HepG2 (cell line): ENCODE data around the gene JMJD6. TPM values are rescaled to one million over a fixed set of nuclear protein-coding genes. Genes with fewer than 3 reads are reported as not detected.

Experiments used
- CBFB ChIP-seq: sonication (generic); formaldehyde crosslinking; IDR thresholded peaks from 2 replicates; pipeline ENCODE4 v1.4.0; 2020; ENCODE audit warnings: missing genetic modification reagents
- HDAC6 ChIP-seq: fragments of 200-600 bp; sonication (generic); IDR thresholded peaks from 2 replicates; pipeline ENCODE4 v1.7.0; 2017; ENCODE audit warnings: mild to moderate bottlenecking, antibody characterized with exemption, low read length, low read depth
- MEIS1 ChIP-seq: sonication (generic); formaldehyde crosslinking; IDR thresholded peaks from 2 replicates; pipeline ENCODE4 v1.9.0; 2021; ENCODE audit warnings: mild to moderate bottlenecking, missing genetic modification reagents, moderate library complexity, borderline replicate concordance
- PATZ1 ChIP-seq: sonication (generic); formaldehyde crosslinking; IDR thresholded peaks from 2 replicates; pipeline ENCODE4 v1.4.0; 2020; ENCODE audit warnings: missing genetic modification reagents
- SALL1 ChIP-seq: sonication (generic); formaldehyde crosslinking; IDR thresholded peaks from 2 replicates; pipeline ENCODE4 v1.8.0; 2022; ENCODE audit warnings: mild to moderate bottlenecking, missing genetic modification reagents
- SIN3A ChIP-seq: IDR thresholded peaks from 2 replicates; pipeline ENCODE4 v1.6.1; 2011; ENCODE audit warnings: low read depth, mild to moderate bottlenecking, control low read depth, low read length, borderline replicate concordance
- TFDP1 ChIP-seq: IDR thresholded peaks from 2 replicates; pipeline ENCODE4 v1.6.1; 2016; ENCODE audit warnings: missing compliant biosample characterization, missing genetic modification reagents, borderline replicate concordance
- ZNF746 ChIP-seq: sonication (generic); formaldehyde crosslinking; IDR thresholded peaks from 2 replicates; pipeline ENCODE4 v1.8.0; 2022; ENCODE audit warnings: mild to moderate bottlenecking, missing genetic modification reagents
- polyA plus RNA-seq, 8 experiments: library from polyadenylated mRNA; depleted of rRNA in 3 of 8; stranded (reverse) in 7 of 8; unstranded in 1 of 8; fragments of >200 nt; fragmentation: Illumina TruSeq in 4 of 8; extraction: Trizol in 4 of 8; gene quantifications; 2 replicates each; pipeline versions ENCODE4 v1.2.1 to v1.2.3, GENCODE V29; 2011 to 2016; ENCODE audit warnings: low read depth in 4 of 8, missing spikeins in 1 of 8, mixed read lengths in 1 of 8; ENCODE audit not compliant: insufficient read depth in 1 of 8
- total RNA-seq, 5 experiments: library from RNA; depleted of rRNA; stranded (reverse); fragments of >200 nt; fragmentation: Illumina TruSeq; extraction: Trizol; gene quantifications; 2 replicates each; pipeline ENCODE4 v1.2.3, GENCODE V29; 2016; ENCODE audit warnings: low read depth in 1 of 5
- TF ChIP-seq, protein P1 (sequence below): sonication (generic); formaldehyde crosslinking; IDR thresholded peaks from 2 replicates; pipeline ENCODE4 v1.4.0; 2020; ENCODE audit warnings: missing genetic modification reagents, borderline replicate concordance

JMJD6 gene
- total and polyA plus RNA-seq, 2 of the 13 experiments (the other 11 are each of a cell fraction or from before 2014, with no cell fraction given): 33.6 to 41.0 TPM

DNA sequence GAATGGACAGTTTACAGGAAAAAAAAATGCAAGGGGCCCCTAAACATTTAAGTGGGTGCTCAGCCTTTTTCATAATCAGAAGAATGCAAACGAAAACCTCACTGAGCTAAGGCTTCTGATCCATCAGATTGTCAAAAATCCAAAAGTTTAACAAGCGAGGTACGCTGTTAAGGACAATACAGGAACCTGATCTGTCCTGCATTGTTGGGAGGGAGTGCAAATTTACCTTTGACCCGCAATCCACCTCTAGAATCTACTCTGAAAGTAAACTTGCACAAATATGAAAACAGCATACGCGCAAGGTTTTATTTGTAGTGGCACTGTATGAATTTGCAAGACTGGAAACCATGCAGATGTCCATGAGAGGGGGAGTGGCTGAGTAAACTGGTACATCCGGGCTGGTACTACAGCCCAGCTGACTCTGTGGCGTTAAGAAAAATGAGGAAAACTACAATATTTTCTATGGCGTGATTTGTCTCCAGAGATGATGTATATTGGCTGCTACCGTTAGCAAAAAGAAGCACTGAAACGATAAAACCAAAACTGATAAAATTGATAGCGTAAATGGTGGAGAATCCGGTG lies 54.0 kb downstream of the JMJD6 start (continued):
- TF ChIP-seq TFDP1 (CRISPR knock-in tag): peak; percentile 29; the same call in 1 of the 2 replicates
- no peak for TF ChIP-seq HDAC6
- 0 out of 2 replicates have a peak, but pooled peaks have one; percentile 26 for TF ChIP-seq ZNF746 (CRISPR knock-in tag)
- TF ChIP-seq CBFB (CRISPR knock-in tag): no peak
- TF ChIP-seq SIN3A: peak; percentile 81; the same call in 1 of the 2 replicates
- TF ChIP-seq, protein P1, sequence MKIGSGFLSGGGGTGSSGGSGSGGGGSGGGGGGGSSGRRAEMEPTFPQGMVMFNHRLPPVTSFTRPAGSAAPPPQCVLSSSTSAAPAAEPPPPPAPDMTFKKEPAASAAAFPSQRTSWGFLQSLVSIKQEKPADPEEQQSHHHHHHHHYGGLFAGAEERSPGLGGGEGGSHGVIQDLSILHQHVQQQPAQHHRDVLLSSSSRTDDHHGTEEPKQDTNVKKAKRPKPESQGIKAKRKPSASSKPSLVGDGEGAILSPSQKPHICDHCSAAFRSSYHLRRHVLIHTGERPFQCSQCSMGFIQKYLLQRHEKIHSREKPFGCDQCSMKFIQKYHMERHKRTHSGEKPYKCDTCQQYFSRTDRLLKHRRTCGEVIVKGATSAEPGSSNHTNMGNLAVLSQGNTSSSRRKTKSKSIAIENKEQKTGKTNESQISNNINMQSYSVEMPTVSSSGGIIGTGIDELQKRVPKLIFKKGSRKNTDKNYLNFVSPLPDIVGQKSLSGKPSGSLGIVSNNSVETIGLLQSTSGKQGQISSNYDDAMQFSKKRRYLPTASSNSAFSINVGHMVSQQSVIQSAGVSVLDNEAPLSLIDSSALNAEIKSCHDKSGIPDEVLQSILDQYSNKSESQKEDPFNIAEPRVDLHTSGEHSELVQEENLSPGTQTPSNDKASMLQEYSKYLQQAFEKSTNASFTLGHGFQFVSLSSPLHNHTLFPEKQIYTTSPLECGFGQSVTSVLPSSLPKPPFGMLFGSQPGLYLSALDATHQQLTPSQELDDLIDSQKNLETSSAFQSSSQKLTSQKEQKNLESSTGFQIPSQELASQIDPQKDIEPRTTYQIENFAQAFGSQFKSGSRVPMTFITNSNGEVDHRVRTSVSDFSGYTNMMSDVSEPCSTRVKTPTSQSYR: peak; percentile 48; the same call in 1 of the 2 replicates
- peak; percentile 64; the same call in 1 of the 2 replicates for TF ChIP-seq SALL1
- TF ChIP-seq PATZ1 (CRISPR knock-in tag): 0 out of 2 replicates have a peak, but pooled peaks have one; percentile 21
- TF ChIP-seq MEIS1: 0 out of 2 replicates have a peak, but pooled peaks have one; percentile 52
